GM12878 (cell line): Measurements from ENCODE around the gene ASGR1. TPM values are rescaled to one million over a fixed set of nuclear protein-coding genes. Genes with fewer than 3 reads are reported as not detected.

Source experiments
- BRCA1 ChIP-seq: IDR thresholded peaks from 2 replicates; pipeline ENCODE4 v1.6.1; 2011; ENCODE audit warnings: low read depth, low read length, improper control_type of control experiment
- FOXK2 ChIP-seq: fragments of 450-650 bp; IDR thresholded peaks from 2 replicates; pipeline ENCODE4 v1.6.1; 2017; ENCODE audit warnings: mild to moderate bottlenecking, moderate library complexity
- JUNB ChIP-seq: IDR thresholded peaks from 2 replicates; pipeline ENCODE4 v1.6.1; 2016; ENCODE audit warnings: antibody characterized with exemption, mild to moderate bottlenecking
- NR2C1 ChIP-seq: fragments of 450-650 bp; IDR thresholded peaks from 2 replicates; pipeline ENCODE4 v1.6.1; 2017; ENCODE audit warnings: antibody characterized with exemption, mild to moderate bottlenecking, moderate library complexity
- PAX8 ChIP-seq: fragments of 450-650 bp; IDR thresholded peaks from 2 replicates; pipeline ENCODE4 v1.6.1; 2017; ENCODE audit warnings: mild to moderate bottlenecking, moderate library complexity
- POLR2A ChIP-seq: IDR thresholded peaks from 2 replicates; pipeline ENCODE4 v1.6.1; 2011; ENCODE audit warnings: low read depth, mild to moderate bottlenecking, low read length
- RAD51 ChIP-seq: fragments of 450-650 bp; IDR thresholded peaks from 2 replicates; pipeline ENCODE4 v1.6.1; 2016; ENCODE audit warnings: moderate library complexity, mild to moderate bottlenecking, inconsistent platforms
- SMAD5 ChIP-seq: IDR thresholded peaks from 2 replicates; pipeline ENCODE4 v1.6.1; 2016; ENCODE audit warnings: antibody characterized with exemption, low read depth
- SMC3 ChIP-seq: IDR thresholded peaks from 2 replicates; pipeline ENCODE4 v1.6.1; 2011; ENCODE audit warnings: low read length, improper control_type of control experiment, borderline replicate concordance
- SREBF2 ChIP-seq: IDR thresholded peaks from 2 replicates; pipeline ENCODE4 v1.6.1; 2012; ENCODE audit warnings: mild to moderate bottlenecking, low read length
- TARDBP ChIP-seq: IDR thresholded peaks from 2 replicates; pipeline ENCODE4 v1.6.1; 2016; ENCODE audit warnings: borderline replicate concordance
- TCF3 ChIP-seq: IDR thresholded peaks from 2 replicates; pipeline ENCODE4 v1.6.1; 2012; ENCODE audit warnings: low read depth, mild to moderate bottlenecking, low read length, borderline replicate concordance; ENCODE audit not compliant: insufficient read depth
- YBX1 ChIP-seq: fragments of 450-650 bp; IDR thresholded peaks from 2 replicates; pipeline ENCODE4 v1.6.1; 2016; ENCODE audit warnings: antibody characterized with exemption
- ZBED1 ChIP-seq: IDR thresholded peaks from 2 replicates; pipeline ENCODE4 v1.6.1; 2016; ENCODE audit warnings: borderline replicate concordance
- polyA plus RNA-seq, 11 experiments: library from polyadenylated mRNA; depleted of rRNA in 4 of 11; unstranded in 6 of 11; stranded (reverse) in 5 of 11; fragments of >200 nt; fragmentation: Nextera tagmentation in 4 of 11; fragmentation: Illumina TruSeq in 1 of 11; extraction: Ambion mirVana in 4 of 11; extraction: Trizol in 1 of 11; gene quantifications; 1 replicate in 1 of 11; 2 replicates in 10 of 11; pipeline versions ENCODE4 v1.2.1 to v1.2.3, GENCODE V29; 2011 to 2016; ENCODE audit warnings: inconsistent platforms in 2 of 11, missing spikeins in 2 of 11, low read depth in 1 of 11
- total RNA-seq, 4 experiments: library from RNA; depleted of rRNA in 3 of 4; stranded (reverse); fragments of >200 nt in 3 of 4; fragmentation: Illumina TruSeq in 1 of 4; extraction: Trizol in 1 of 4; gene quantifications; 2 replicates each; pipeline versions ENCODE4 v1.2.1 to v1.2.3, GENCODE V29; 2013 to 2021
- TF ChIP-seq, protein P1 (sequence below): fragments of 450-650 bp; IDR thresholded peaks from 2 replicates; pipeline ENCODE4 v1.6.1; 2017; ENCODE audit warnings: mild to moderate bottlenecking
- TF ChIP-seq, protein P2 (sequence below): IDR thresholded peaks from 2 replicates; pipeline ENCODE4 v1.6.1; 2011; ENCODE audit warnings: borderline replicate concordance, low read depth, mild to moderate bottlenecking, moderate library complexity, low read length; ENCODE audit not compliant: insufficient read depth, poor library complexity, severe bottlenecking
- TF ChIP-seq, protein P3 (sequence below): IDR thresholded peaks from 2 replicates; pipeline ENCODE4 v1.6.1; 2012; ENCODE audit warnings: low read length, inconsistent platforms
- TF ChIP-seq, protein P4 (sequence below): fragments of 450-650 bp; IDR thresholded peaks from 2 replicates; pipeline ENCODE4 v1.6.1; 2014; ENCODE audit warnings: mild to moderate bottlenecking
- TF ChIP-seq, protein P5 (sequence below): fragments of 450-650 bp; IDR thresholded peaks from 2 replicates; pipeline ENCODE4 v1.6.1; 2016; ENCODE audit warnings: mild to moderate bottlenecking
- TF ChIP-seq, protein P6 (sequence below): IDR thresholded peaks from 2 replicates; pipeline ENCODE4 v1.6.1; 2012; ENCODE audit warnings: low read depth, low read length, improper control_type of control experiment
- TF ChIP-seq, protein P7 (sequence below): IDR thresholded peaks from 2 replicates; pipeline ENCODE4 v1.6.1; 2011; ENCODE audit warnings: mild to moderate bottlenecking, low read depth, low read length, moderate library complexity; ENCODE audit not compliant: insufficient replicate concordance

ASGR1 gene
- total and polyA plus RNA-seq, 10 of the 15 experiments (the other 5 are each of a cell fraction or from before 2014, with no cell fraction given): 0.06 to 0.34 (median 0.14) TPM; not detected in 6

DNA sequence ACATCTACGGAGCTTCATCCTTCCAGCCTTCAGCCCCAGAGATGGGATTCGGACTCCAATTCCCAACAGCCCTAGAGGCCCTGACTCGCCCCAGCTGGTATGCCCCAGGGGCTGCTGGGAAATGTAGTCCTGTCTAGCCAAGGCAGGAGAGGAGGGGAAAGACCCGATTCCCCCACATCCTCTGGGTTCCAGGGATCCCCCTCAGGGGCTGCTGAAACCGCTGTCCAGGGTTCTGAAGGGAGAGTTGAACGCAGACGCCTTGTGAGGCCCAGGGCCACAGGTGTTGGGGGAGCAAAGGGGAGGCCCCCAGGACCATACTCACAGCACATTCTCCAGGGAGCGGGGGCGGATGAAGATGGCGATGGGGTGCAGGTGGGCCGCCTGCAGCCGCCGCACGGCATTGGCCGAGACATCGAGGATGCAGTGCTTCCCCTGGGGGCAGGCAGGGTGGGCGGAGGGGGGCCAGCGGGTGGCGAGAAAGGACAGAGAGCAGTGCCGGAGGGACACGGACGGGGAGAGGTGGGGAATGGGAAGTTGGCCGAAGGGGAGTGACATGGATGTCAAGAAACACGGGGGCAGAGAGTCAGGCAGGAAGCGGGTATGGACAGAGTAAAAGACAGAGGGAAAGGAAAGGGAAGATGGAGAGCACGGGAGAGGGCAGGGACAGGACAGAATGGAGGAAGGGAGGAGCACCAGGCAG is 12.6 kb upstream of the ASGR1 start (continued):
- TF ChIP-seq, protein P1, sequence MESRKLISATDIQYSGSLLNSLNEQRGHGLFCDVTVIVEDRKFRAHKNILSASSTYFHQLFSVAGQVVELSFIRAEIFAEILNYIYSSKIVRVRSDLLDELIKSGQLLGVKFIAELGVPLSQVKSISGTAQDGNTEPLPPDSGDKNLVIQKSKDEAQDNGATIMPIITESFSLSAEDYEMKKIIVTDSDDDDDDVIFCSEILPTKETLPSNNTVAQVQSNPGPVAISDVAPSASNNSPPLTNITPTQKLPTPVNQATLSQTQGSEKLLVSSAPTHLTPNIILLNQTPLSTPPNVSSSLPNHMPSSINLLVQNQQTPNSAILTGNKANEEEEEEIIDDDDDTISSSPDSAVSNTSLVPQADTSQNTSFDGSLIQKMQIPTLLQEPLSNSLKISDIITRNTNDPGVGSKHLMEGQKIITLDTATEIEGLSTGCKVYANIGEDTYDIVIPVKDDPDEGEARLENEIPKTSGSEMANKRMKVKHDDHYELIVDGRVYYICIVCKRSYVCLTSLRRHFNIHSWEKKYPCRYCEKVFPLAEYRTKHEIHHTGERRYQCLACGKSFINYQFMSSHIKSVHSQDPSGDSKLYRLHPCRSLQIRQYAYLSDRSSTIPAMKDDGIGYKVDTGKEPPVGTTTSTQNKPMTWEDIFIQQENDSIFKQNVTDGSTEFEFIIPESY: no peak
- TF ChIP-seq SMAD5 (no peak), TCF3 (peak; percentile 44; the same call in 1 of the 2 replicates), JUNB (no peak), POLR2A (no peak), TARDBP (peak; percentile 92; the same call in 1 of the 2 replicates), BRCA1 (no peak), YBX1 (no peak), FOXK2 (no peak), SREBF2 (no peak), NR2C1 (peak; percentile 56), ZBED1 (no peak), PAX8 (no peak), RAD51 (peak; percentile 32; the same call in 1 of the 2 replicates), SMC3 (no peak)
- TF ChIP-seq, protein P2, sequence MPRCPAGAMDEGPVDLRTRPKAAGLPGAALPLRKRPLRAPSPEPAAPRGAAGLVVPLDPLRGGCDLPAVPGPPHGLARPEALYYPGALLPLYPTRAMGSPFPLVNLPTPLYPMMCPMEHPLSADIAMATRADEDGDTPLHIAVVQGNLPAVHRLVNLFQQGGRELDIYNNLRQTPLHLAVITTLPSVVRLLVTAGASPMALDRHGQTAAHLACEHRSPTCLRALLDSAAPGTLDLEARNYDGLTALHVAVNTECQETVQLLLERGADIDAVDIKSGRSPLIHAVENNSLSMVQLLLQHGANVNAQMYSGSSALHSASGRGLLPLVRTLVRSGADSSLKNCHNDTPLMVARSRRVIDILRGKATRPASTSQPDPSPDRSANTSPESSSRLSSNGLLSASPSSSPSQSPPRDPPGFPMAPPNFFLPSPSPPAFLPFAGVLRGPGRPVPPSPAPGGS: no peak
- TF ChIP-seq, protein P3, sequence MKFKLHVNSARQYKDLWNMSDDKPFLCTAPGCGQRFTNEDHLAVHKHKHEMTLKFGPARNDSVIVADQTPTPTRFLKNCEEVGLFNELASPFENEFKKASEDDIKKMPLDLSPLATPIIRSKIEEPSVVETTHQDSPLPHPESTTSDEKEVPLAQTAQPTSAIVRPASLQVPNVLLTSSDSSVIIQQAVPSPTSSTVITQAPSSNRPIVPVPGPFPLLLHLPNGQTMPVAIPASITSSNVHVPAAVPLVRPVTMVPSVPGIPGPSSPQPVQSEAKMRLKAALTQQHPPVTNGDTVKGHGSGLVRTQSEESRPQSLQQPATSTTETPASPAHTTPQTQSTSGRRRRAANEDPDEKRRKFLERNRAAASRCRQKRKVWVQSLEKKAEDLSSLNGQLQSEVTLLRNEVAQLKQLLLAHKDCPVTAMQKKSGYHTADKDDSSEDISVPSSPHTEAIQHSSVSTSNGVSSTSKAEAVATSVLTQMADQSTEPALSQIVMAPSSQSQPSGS: no peak
- TF ChIP-seq, protein P4, sequence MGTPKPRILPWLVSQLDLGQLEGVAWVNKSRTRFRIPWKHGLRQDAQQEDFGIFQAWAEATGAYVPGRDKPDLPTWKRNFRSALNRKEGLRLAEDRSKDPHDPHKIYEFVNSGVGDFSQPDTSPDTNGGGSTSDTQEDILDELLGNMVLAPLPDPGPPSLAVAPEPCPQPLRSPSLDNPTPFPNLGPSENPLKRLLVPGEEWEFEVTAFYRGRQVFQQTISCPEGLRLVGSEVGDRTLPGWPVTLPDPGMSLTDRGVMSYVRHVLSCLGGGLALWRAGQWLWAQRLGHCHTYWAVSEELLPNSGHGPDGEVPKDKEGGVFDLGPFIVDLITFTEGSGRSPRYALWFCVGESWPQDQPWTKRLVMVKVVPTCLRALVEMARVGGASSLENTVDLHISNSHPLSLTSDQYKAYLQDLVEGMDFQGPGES: no peak
- TF ChIP-seq, protein P5, sequence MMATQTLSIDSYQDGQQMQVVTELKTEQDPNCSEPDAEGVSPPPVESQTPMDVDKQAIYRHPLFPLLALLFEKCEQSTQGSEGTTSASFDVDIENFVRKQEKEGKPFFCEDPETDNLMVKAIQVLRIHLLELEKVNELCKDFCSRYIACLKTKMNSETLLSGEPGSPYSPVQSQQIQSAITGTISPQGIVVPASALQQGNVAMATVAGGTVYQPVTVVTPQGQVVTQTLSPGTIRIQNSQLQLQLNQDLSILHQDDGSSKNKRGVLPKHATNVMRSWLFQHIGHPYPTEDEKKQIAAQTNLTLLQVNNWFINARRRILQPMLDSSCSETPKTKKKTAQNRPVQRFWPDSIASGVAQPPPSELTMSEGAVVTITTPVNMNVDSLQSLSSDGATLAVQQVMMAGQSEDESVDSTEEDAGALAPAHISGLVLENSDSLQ: no peak
- TF ChIP-seq, protein P6, sequence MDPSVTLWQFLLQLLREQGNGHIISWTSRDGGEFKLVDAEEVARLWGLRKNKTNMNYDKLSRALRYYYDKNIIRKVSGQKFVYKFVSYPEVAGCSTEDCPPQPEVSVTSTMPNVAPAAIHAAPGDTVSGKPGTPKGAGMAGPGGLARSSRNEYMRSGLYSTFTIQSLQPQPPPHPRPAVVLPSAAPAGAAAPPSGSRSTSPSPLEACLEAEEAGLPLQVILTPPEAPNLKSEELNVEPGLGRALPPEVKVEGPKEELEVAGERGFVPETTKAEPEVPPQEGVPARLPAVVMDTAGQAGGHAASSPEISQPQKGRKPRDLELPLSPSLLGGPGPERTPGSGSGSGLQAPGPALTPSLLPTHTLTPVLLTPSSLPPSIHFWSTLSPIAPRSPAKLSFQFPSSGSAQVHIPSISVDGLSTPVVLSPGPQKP: no peak
- TF ChIP-seq, protein P7, sequence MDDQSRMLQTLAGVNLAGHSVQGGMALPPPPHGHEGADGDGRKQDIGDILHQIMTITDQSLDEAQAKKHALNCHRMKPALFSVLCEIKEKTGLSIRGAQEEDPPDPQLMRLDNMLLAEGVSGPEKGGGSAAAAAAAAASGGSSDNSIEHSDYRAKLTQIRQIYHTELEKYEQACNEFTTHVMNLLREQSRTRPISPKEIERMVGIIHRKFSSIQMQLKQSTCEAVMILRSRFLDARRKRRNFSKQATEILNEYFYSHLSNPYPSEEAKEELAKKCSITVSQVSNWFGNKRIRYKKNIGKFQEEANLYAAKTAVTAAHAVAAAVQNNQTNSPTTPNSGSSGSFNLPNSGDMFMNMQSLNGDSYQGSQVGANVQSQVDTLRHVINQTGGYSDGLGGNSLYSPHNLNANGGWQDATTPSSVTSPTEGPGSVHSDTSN: no peak
